Thyroid gland (tissue), 4 donors: ENCODE results near the gene H1-8. TPM values are rescaled to one million over a fixed set of nuclear protein-coding genes. Genes with fewer than 3 reads are reported as not detected.

Experiments
- DNase-seq, 2 donors: peaks; one replicate each; pipeline ENCODE4 v3.0.0-alpha.2; 2019
- H3K27ac ChIP-seq, 3 donors: fragments of 200-600 bp; sonication (generic); 1 replicate in 2 of 3; 2 replicates in 1 of 3; pipeline ENCODE4 v1.5.1; 2016 to 2019; ENCODE audit warnings: mild to moderate bottlenecking in 1 of 3, moderate library complexity in 1 of 3
- H3K27me3 ChIP-seq: fragments of 200-600 bp; sonication (generic); one replicate; pipeline ENCODE4 v1.5.1; 2019
- H3K36me3 ChIP-seq, 2 donors: fragments of 200-600 bp; sonication (generic); one replicate each; pipeline ENCODE4 v1.5.1; 2016 to 2019
- H3K4me1 ChIP-seq, 2 donors: fragments of 200-600 bp; sonication (generic); one replicate each; pipeline ENCODE4 v1.5.1; 2017 to 2019
- H3K4me3 ChIP-seq, 3 donors: fragments of 200-600 bp; sonication (generic); replicated peaks in 1 of 3; 1 replicate in 2 of 3; 2 replicates in 1 of 3; pipeline ENCODE4 v1.5.1; 2016; ENCODE audit warnings: mild to moderate bottlenecking in 1 of 3
- H3K9me3 ChIP-seq: fragments of 200-600 bp; sonication (generic); one replicate; pipeline ENCODE4 v1.5.1; 2017
- CTCF ChIP-seq, 6 experiments: fragments of 200-600 bp in 3 of 6; fragments of 450-650 bp in 3 of 6; sonication (generic) in 3 of 6; IDR thresholded peaks; one replicate each; pipeline ENCODE4 v1.5.1; 2016 to 2019; ENCODE audit warnings: antibody characterized with exemption in 6 of 6, mild to moderate bottlenecking in 2 of 6, inconsistent platforms in 1 of 6, moderate library complexity in 1 of 6
- POLR2A ChIP-seq, 2 donors: fragments of 450-650 bp; IDR thresholded peaks; one replicate each; pipeline ENCODE4 v1.6.1; 2017; ENCODE audit warnings: antibody characterized with exemption in 2 of 2, mild to moderate bottlenecking in 2 of 2, moderate library complexity in 1 of 2
- WGBS, 2 donors: methylation state at CpG; one replicate each; pipeline ENCODE4 v1.1.5; 2017; 5-methylcytosine and 5-hydroxymethylcytosine counted together
- intact Hi-C: fragments of 100-400 bp; cut with DNase I; formaldehyde crosslinking; loops from one replicate; pipeline ENCODE4 v1.15.1; 2023
- total RNA-seq, 4 donors: library from RNA; depleted of rRNA; stranded (reverse); fragments of >200 nt; gene quantifications; one replicate each; pipeline ENCODE4 v1.2.3, GENCODE V29; 2016

The H1-8 gene
- total RNA-seq, 4 donors from 2014 or later, result not detected

- peak overlapping the region in 2 of 3 donors; percentile 37 to 85 for H3K27ac ChIP-seq
- intact Hi-C loops, result no loop called here
Measured at GRCh38 chr3:129590215-129590614, 47.2 kb downstream of the H1-8 start.

GRCh38 chr3:129591932-129592331, 49.0 kb downstream of the H1-8 start:
- no peaks in the 10 kb centered on the region for H3K36me3 ChIP-seq
- peak overlapping the region; percentile 82 to 92 (median 85) for H3K27ac ChIP-seq
- peaks cover 32 to 92% of the 10 kb centered on the region in 2 donors for H3K4me1 ChIP-seq
- no peak for TF ChIP-seq CTCF (IDR thresholded peaks at IDR 0.05)
- no peak for TF ChIP-seq POLR2A (IDR thresholded peaks at IDR 0.05)
- H3K27me3 ChIP-seq, result no peaks in the 10 kb centered on the region
- no peak overlapping the region for H3K4me3 ChIP-seq
- no peak for DNase-seq
- intact Hi-C loops, result no loop called here
- H3K9me3 ChIP-seq, result no peaks in the 10 kb centered on the region
- WGBS, 2 donors, result 67 to 75% methylated on average over 8 of the region's 8 CpGs

More at GRCh38 chr3:129590215-129590614, 47.2 kb downstream of the H1-8 start:
- Histone ChIP-seq H3K9me3 (no peaks in the 10 kb centered on the region), H3K4me1 (peaks cover 25 to 76% of the 10 kb centered on the region in 2 donors), H3K4me3 (no peak overlapping the region), H3K36me3 (peaks cover 3 to 5% of the 10 kb centered on the region in 2 donors), H3K27me3 (no peaks in the 10 kb centered on the region)
- WGBS, 2 donors, result 77 to 95% methylated on average over 7 of the region's 8 CpGs
- TF ChIP-seq POLR2A (IDR thresholded peaks at IDR 0.05), result no peak
- TF ChIP-seq CTCF (IDR thresholded peaks at IDR 0.05), result no peak
- no peak for DNase-seq

- intact Hi-C loops, result no loop called here
- WGBS, 2 donors, result 31 to 35% methylated on average over 24 to 25 of the region's 26 CpGs
- Histone ChIP-seq H3K4me1 (peaks cover 34 to 92% of the 10 kb centered on the region in 2 donors), H3K4me3 (peak overlapping the region in 1 of 3 donors; percentile 3), H3K36me3 (no peaks in the 10 kb centered on the region), H3K9me3 (no peaks in the 10 kb centered on the region), H3K27me3 (no peaks in the 10 kb centered on the region), H3K27ac (peak overlapping the region; percentile 82 to 92 (median 85))
- TF ChIP-seq POLR2A (IDR thresholded peaks at IDR 0.05) (no peak), CTCF (IDR thresholded peaks at IDR 0.05) (no peak)
- peak; percentile 61 to 62 for DNase-seq
Measured at GRCh38 chr3:129592381-129593131, 49.6 kb downstream of the H1-8 start.

GRCh38 chr3:129593230-129593594, 50.2 kb downstream of the H1-8 start:
- Histone ChIP-seq H3K9me3 (no peaks in the 10 kb centered on the region), H3K36me3 (no peaks in the 10 kb centered on the region), H3K27ac (peak overlapping the region; percentile 82 to 92 (median 85)), H3K4me3 (peak overlapping the region in 1 of 3 donors; percentile 3), H3K27me3 (no peaks in the 10 kb centered on the region), H3K4me1 (peaks cover 41 to 95% of the 10 kb centered on the region in 2 donors)
- no peak for TF ChIP-seq POLR2A (IDR thresholded peaks at IDR 0.05)
- TF ChIP-seq CTCF (IDR thresholded peaks at IDR 0.05), result no peak
- intact Hi-C loops, result no loop called here
- WGBS, 2 donors, result 64 to 78% methylated on average over 8 of the region's 8 CpGs
- no peak for DNase-seq

- no peak for TF ChIP-seq POLR2A (IDR thresholded peaks at IDR 0.05)
- no peak for TF ChIP-seq CTCF (IDR thresholded peaks at IDR 0.05)
Measured at GRCh38 chr3:129593595-129594339, 50.8 kb downstream of the H1-8 start.

More at GRCh38 chr3:129593595-129594339, 50.8 kb downstream of the H1-8 start:
- no peaks in the 10 kb centered on the region for H3K9me3 ChIP-seq
- no peak for DNase-seq
- peak overlapping the region; percentile 82 to 92 (median 85) for H3K27ac ChIP-seq
- 65 to 67% methylated on average over 18 to 22 of the region's 22 CpGs for WGBS, 2 donors
- no peaks in the 10 kb centered on the region for H3K36me3 ChIP-seq
- H3K4me1 ChIP-seq, result peaks cover 44 to 98% of the 10 kb centered on the region in 2 donors
- H3K4me3 ChIP-seq, result no peak overlapping the region
- intact Hi-C loops, result no loop called here
- no peaks in the 10 kb centered on the region for H3K27me3 ChIP-seq
